DMS153 treated with DMSO at 0.1 percent for 48 hours (cell line): ENCODE data around the gene GABBR2.

Experiments used
- DNase-seq: peaks from one replicate; lab custom pipeline; 2025; ENCODE audit not compliant: unreplicated experiment; lab: John Stamatoyannopoulos, UW

The GABBR2 gene

GRCh38 chr9:98571643-98572042 is 137.1 kb downstream of the GABBR2 start:
- DNase-seq: no peak

DNA sequence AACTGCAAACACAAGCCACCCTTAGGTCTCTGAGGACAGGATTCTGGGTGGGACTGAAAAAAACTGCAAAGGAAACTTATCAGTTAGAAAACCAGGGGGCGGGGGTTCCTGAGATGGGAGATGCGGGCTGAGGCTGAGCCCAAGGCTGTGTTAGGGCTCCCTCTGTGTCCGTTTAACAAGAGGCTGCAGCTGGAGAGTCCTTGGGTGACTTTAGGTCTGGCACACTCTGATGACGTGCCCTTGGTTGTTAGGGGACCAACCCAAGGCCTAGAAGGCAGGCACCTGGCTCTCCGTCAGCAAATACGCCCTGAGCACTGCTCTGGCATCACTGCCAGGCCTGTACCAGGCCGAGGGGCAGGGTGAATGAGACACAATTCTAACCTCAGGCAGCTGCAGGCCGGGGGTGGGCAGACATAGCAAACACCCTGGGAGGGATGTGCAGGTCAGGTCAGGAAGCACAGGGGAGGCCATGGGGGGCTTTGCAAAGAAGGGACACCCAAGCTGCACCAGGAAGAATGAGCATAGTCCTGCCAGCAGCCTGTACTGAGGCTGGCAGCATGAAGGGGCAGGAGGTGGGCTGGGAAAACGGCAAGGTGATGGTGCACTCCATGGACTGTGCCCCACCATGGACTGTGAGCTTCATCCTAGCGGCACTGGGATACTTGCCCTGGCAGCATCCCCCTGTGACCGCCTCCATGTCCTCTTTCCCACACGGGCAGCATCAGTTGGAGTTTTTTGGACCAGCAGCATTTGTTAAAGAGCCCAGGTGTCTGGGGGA is 137.9 kb downstream of the GABBR2 start:
- no peak for DNase-seq

GRCh38 chr9:98570055-98570454 is 138.7 kb downstream of the GABBR2 start:
- no peak for DNase-seq

GRCh38 chr9:98569491-98569890 is 139.2 kb downstream of the GABBR2 start:
- no peak for DNase-seq

- DNase-seq: no peak
Measured at GRCh38 chr9:98568909-98569469, 139.7 kb downstream of the GABBR2 start.

- DNase-seq: no peak
Measured at GRCh38 chr9:98568234-98568908, 140.4 kb downstream of the GABBR2 start.

- no peak for DNase-seq
Measured at GRCh38 chr9:98567540-98568233, 141.0 kb downstream of the GABBR2 start.

GRCh38 chr9:98565152-98566135 is 143.3 kb downstream of the GABBR2 start:
- DNase-seq: no peak

DNA sequence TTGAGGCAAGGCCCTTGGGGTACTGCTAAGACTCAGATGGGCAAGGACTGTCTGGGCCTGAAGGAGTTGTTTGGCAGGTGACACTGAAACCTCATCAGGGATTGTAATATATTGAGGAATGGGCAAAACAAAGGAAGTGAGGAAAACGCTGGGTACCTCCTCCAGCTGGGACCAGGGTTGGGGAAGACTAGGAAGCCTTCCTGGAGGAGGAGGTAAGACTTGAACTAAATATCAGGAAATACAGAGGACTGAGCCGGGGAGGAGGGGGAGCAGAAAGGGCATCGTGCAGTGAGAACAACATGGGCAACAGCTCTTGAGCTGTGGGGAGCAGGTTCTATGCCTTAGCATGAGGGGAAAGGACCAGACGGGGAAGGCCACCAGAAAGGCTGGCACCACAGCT is 144.0 kb downstream of the GABBR2 start:
- no peak for DNase-seq

- no peak for DNase-seq
Measured at GRCh38 chr9:98563988-98564387, 144.7 kb downstream of the GABBR2 start.

- no peak for DNase-seq
Measured at GRCh38 chr9:98563212-98563907, 145.4 kb downstream of the GABBR2 start.

DNA sequence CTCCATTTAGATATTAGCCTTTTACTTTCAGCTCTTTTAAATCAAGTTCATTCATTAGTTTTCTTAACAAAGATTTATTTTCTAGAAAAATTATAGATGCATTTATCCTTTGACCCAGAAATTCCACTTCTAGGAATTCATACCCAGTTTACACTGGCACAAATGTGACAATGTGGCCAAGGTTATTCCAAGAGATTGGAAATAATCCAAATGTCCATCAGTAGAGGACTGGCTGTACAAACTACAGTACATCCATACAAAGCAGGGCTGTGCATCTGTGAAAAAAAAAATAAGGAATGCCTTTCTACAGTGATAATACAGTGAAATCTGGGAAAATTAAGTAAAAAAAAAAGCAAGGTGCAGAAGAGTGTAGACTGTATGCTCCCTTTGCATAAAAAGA is 149.2 kb downstream of the GABBR2 start:
- DNase-seq: no peak

DNA sequence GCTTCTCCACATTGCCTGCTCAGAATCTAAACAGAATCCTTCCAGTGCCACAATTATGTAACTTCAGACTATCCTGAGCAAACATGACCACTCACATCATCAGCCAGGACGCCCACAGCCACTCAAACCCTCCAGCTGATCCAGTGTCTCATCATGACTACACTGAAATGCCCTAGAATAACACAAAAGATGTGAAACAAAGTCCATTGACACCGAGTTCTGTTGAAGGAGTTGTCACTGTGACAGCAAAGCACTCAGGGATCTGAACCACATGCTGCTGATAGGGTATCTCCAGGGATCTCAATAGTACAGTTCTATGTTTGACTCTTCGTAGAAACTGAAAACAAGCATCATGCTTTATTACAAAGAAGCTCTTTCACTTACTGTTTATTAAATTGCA is 150.2 kb downstream of the GABBR2 start:
- DNase-seq: no peak

DNA sequence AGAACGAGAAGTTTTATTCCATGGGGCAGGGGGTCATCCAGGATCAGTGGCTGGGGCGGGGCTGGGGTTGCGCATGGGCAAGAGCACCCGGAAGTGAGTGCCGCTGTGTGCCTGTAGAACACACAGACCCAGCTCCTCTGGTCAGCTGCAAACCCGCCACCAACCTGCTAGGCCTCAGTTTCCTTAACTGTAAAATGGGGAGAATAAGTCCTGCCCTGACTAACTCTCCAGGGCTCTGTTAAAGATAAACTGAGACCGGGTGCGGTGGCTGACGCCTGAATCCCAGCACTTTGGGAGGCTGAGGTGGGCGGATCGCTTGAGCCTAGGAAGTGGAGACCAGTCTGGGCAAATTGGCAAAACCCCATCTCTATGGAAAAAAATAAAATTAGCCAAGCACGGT is 152.2 kb downstream of the GABBR2 start:
- DNase-seq: no peak

DNA sequence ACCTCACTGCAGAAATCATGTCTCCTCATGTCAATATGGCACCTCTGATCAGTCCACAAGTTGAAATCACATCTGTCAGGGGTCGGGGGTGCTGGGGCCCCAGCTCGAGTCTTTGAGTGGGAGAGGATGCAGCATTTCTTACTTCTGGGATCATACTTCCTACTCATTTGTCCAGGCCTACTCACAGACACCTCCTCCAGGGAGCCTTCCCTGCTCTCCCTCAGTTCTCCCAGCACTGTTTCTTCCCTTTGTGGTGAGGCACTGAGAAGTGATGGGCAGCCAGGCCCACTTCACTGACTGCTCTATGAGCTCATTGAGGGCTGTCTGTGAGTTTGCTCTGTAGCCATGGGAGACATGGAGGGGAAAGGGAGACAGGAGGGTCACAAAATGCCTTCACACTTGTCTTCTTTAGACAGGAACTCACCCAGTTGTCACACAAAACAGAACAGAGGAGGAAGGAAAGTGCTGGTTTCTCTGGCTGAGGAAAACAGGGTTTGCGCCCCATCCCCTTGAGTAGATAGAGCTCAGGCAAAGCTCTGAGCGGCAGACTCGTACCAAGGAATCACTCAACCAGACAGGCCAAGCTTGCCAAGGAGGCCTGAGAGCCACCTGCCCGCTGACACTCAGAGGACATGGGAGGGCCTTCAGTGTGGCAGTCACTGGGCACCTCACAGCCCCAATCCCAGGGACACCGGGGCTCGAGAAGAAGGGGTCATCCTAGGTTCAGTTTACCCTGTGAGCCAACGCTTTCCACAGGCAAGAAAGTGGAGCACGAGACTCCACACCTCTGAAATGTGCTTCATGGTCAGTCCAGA is 152.9 kb downstream of the GABBR2 start:
- no peak for DNase-seq

DNA sequence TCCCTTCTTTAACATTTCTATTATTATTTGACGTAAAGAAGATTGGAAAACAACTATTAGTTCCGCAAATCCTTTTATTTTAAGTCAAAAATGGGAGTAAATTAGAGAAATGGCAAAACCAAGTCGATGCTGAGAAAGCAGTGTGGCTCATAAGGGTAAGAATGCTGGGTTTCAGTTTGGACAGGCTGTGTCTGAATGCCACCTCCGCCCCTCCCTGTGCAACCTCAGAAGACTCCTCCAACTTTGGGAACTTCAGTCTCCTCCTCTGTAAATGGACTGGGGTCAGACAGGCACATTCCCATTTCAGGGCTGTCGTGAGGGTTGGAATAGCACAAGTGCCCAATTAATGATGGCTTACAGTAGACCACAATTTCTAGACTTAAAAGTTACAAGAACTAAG is 154.0 kb downstream of the GABBR2 start:
- DNase-seq: no peak

- DNase-seq: no peak
Measured at GRCh38 chr9:98552331-98552730, 156.4 kb downstream of the GABBR2 start.

GRCh38 chr9:98551511-98552286 is 157.0 kb downstream of the GABBR2 start:
- DNase-seq: no peak
